HEK293 (cell line): Measurements from ENCODE around the gene LRRC46.

ENCODE experiments used
- IKZF3 ChIP-seq: fragments of 450-650 bp; IDR thresholded peaks from 2 replicates; pipeline ENCODE4 v1.5.0; 2018; ENCODE audit warnings: missing biosample characterization, mild to moderate bottlenecking, missing genetic modification characterization, moderate library complexity
- KLF7 ChIP-seq: fragments of 450-650 bp; formaldehyde crosslinking; IDR thresholded peaks from 2 replicates; pipeline ENCODE4 v1.5.1; 2016; ENCODE audit warnings: missing biosample characterization, missing genetic modification characterization, borderline replicate concordance
- KLF9 ChIP-seq: fragments of 450-650 bp; formaldehyde crosslinking; IDR thresholded peaks from 2 replicates; pipeline ENCODE4 v1.5.1; 2016; ENCODE audit warnings: missing biosample characterization, missing genetic modification characterization, low read depth
- MEIS1 ChIP-seq: sonication (generic); formaldehyde crosslinking; IDR thresholded peaks from 2 replicates; pipeline ENCODE4 v1.8.1; 2022; ENCODE audit warnings: missing genetic modification reagents, mild to moderate bottlenecking, borderline replicate concordance
- OVOL3 ChIP-seq: fragments of 450-650 bp; formaldehyde crosslinking; IDR thresholded peaks from 2 replicates; pipeline ENCODE4 v1.5.1; 2016; ENCODE audit warnings: missing biosample characterization, missing genetic modification characterization
- RBAK ChIP-seq: fragments of 450-650 bp; formaldehyde crosslinking; IDR thresholded peaks from 2 replicates; pipeline ENCODE4 v1.5.1; 2016; ENCODE audit warnings: missing biosample characterization, missing genetic modification characterization
- ZBTB7A ChIP-seq: fragments of 450-650 bp; formaldehyde crosslinking; IDR thresholded peaks from 2 replicates; pipeline ENCODE4 v1.5.1; 2016; ENCODE audit warnings: low read depth, missing biosample characterization, missing genetic modification characterization
- ZNF132 ChIP-seq: fragments of 450-650 bp; formaldehyde crosslinking; IDR thresholded peaks from 2 replicates; pipeline ENCODE4 v1.5.1; 2017; ENCODE audit warnings: missing biosample characterization, missing genetic modification characterization, borderline replicate concordance
- ZNF157 ChIP-seq: fragments of 450-650 bp; formaldehyde crosslinking; IDR thresholded peaks from 2 replicates; pipeline ENCODE4 v1.5.1; 2016; ENCODE audit warnings: missing biosample characterization, missing genetic modification characterization
- ZNF169 ChIP-seq: fragments of 450-650 bp; formaldehyde crosslinking; IDR thresholded peaks from 2 replicates; pipeline ENCODE4 v1.5.1; 2016; ENCODE audit warnings: missing biosample characterization, missing genetic modification characterization
- ZNF174 ChIP-seq: fragments of 450-650 bp; formaldehyde crosslinking; IDR thresholded peaks from 2 replicates; pipeline ENCODE4 v1.5.0; 2017; ENCODE audit warnings: missing biosample characterization, mild to moderate bottlenecking, missing genetic modification characterization
- ZNF324 ChIP-seq: fragments of 450-650 bp; formaldehyde crosslinking; IDR thresholded peaks from 2 replicates; pipeline ENCODE4 v1.5.1; 2016; ENCODE audit warnings: missing biosample characterization, missing genetic modification characterization
- ZNF366 ChIP-seq: fragments of 450-650 bp; formaldehyde crosslinking; conservative IDR thresholded peaks from 2 replicates; pipeline ENCODE4 v1.5.1; 2016; ENCODE audit warnings: missing biosample characterization, missing genetic modification characterization
- ZNF48 ChIP-seq: fragments of 450-650 bp; formaldehyde crosslinking; IDR thresholded peaks from 2 replicates; pipeline ENCODE4 v1.5.1; 2016; ENCODE audit warnings: missing biosample characterization, missing genetic modification characterization
- ZNF560 ChIP-seq: fragments of 450-650 bp; formaldehyde crosslinking; IDR thresholded peaks from 2 replicates; pipeline ENCODE4 v1.5.1; 2017; ENCODE audit warnings: missing biosample characterization, missing genetic modification characterization, borderline replicate concordance
- ZNF600 ChIP-seq: fragments of 450-650 bp; formaldehyde crosslinking; IDR thresholded peaks from 2 replicates; pipeline ENCODE4 v1.5.1; 2016; ENCODE audit warnings: missing biosample characterization, missing genetic modification characterization
- ZNF664 ChIP-seq: fragments of 450-650 bp; formaldehyde crosslinking; IDR thresholded peaks from 2 replicates; pipeline ENCODE4 v1.5.1; 2016; ENCODE audit warnings: missing biosample characterization, missing genetic modification characterization
- ZNF76 ChIP-seq: fragments of 450-650 bp; formaldehyde crosslinking; IDR thresholded peaks from 2 replicates; pipeline ENCODE4; 2016; ENCODE audit warnings: low read depth, missing biosample characterization, missing genetic modification characterization, borderline replicate concordance
- ZNF843 ChIP-seq: fragments of 450-650 bp; formaldehyde crosslinking; IDR thresholded peaks from 2 replicates; pipeline ENCODE4 v1.5.1; 2016; ENCODE audit warnings: missing biosample characterization, missing genetic modification characterization
- TF ChIP-seq, protein P1 (sequence below): fragments of 450-650 bp; formaldehyde crosslinking; IDR thresholded peaks from 2 replicates; pipeline ENCODE4 v1.5.1; 2017; ENCODE audit warnings: missing biosample characterization, missing genetic modification characterization
- TF ChIP-seq, protein P2 (sequence below): fragments of 450-650 bp; IDR thresholded peaks from 2 replicates; pipeline ENCODE4 v1.5.1; 2018; ENCODE audit warnings: missing biosample characterization, mild to moderate bottlenecking, missing genetic modification characterization
- TF ChIP-seq, protein P3 (sequence below): fragments of 450-650 bp; formaldehyde crosslinking; IDR thresholded peaks from 2 replicates; pipeline ENCODE4 v1.5.1; 2016; ENCODE audit warnings: missing biosample characterization, missing genetic modification characterization
- TF ChIP-seq, protein P4 (sequence below): fragments of 450-650 bp; formaldehyde crosslinking; IDR thresholded peaks from 2 replicates; pipeline ENCODE4 v1.5.1; 2016; ENCODE audit warnings: missing biosample characterization, missing genetic modification characterization, borderline replicate concordance
- TF ChIP-seq, protein P5 (sequence below): fragments of 450-650 bp; formaldehyde crosslinking; IDR thresholded peaks from 2 replicates; pipeline ENCODE4 v1.5.1; 2016; ENCODE audit warnings: missing biosample characterization, missing genetic modification characterization
- TF ChIP-seq, protein P6 (sequence below): fragments of 450-650 bp; formaldehyde crosslinking; IDR thresholded peaks from 2 replicates; pipeline ENCODE4 v1.5.1; 2017; ENCODE audit warnings: missing biosample characterization, missing genetic modification characterization
- TF ChIP-seq, protein P7 (sequence below): fragments of 450-650 bp; formaldehyde crosslinking; IDR thresholded peaks from 2 replicates; pipeline ENCODE4 v1.5.1; 2016; ENCODE audit warnings: missing biosample characterization, missing genetic modification characterization, low read depth

LRRC46 gene

DNA sequence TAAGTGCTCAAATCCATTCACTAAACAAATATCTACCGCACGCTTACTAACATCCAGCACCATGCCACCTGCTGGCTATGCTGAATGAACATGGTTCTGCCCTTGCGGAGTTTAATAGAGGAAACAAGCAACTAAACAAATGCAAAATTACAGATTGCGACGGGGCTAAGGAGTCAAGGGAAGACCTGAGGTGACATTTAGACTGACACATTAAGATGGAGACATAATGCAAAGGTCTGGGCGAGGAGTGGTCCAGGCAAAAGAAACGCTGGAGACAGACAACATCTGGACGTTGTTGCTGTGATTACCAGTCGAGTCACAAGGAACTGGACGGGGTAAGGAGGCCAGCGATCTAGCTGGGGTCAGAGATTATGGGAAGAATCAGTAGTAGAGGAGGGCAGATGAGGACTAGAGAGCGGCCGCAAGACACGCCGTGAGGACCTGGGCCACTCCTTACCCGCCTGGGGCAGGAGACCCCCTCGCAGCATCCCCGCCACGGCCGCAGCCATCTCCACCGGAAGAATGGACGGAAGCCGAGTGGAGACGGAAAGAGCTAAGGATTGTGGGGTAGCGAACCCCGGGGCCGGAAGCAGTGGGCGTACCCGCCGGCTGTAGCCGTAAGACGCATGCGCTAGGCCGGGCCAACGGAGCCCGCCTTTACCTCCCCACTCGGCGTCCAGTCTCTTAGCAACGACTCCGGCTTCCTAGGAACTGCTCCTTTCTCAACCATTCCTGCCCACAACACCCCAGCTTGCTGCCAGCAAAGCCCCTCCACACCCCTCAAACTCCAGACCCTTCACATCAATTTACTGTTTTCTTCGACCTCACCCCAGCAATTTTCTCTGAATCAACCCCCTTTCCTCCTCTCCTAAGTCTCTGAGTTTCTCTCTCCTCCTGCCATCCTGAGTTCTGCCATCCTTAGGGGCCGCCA is at the start of gene LRRC46, which contains the start of gene MRPL10 (continued):
- TF ChIP-seq KLF7 (tag by site-specific recombination): no peak
- TF ChIP-seq, protein P1, sequence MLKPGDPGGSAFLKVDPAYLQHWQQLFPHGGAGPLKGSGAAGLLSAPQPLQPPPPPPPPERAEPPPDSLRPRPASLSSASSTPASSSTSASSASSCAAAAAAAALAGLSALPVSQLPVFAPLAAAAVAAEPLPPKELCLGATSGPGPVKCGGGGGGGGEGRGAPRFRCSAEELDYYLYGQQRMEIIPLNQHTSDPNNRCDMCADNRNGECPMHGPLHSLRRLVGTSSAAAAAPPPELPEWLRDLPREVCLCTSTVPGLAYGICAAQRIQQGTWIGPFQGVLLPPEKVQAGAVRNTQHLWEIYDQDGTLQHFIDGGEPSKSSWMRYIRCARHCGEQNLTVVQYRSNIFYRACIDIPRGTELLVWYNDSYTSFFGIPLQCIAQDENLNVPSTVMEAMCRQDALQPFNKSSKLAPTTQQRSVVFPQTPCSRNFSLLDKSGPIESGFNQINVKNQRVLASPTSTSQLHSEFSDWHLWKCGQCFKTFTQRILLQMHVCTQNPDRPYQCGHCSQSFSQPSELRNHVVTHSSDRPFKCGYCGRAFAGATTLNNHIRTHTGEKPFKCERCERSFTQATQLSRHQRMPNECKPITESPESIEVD (tag by site-specific recombination): no peak
- TF ChIP-seq ZNF132 (tag by site-specific recombination): no peak
- no peak for TF ChIP-seq ZNF157 (tag by site-specific recombination)
- 0 out of 2 replicates have a peak, but pooled peaks have one; percentile 42 for TF ChIP-seq ZNF324
- no peak for TF ChIP-seq ZNF560 (tag by site-specific recombination)
- TF ChIP-seq, protein P2, sequence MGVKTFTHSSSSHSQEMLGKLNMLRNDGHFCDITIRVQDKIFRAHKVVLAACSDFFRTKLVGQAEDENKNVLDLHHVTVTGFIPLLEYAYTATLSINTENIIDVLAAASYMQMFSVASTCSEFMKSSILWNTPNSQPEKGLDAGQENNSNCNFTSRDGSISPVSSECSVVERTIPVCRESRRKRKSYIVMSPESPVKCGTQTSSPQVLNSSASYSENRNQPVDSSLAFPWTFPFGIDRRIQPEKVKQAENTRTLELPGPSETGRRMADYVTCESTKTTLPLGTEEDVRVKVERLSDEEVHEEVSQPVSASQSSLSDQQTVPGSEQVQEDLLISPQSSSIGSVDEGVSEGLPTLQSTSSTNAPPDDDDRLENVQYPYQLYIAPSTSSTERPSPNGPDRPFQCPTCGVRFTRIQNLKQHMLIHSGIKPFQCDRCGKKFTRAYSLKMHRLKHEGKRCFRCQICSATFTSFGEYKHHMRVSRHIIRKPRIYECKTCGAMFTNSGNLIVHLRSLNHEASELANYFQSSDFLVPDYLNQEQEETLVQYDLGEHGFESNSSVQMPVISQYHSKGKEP (tag by site-specific recombination): no peak
- peak; percentile 75 for TF ChIP-seq ZNF366 (tag by site-specific recombination)
- no peak for TF ChIP-seq ZNF664 (tag by site-specific recombination)
- no peak for TF ChIP-seq ZNF174 (tag by site-specific recombination)
- TF ChIP-seq, protein P3, sequence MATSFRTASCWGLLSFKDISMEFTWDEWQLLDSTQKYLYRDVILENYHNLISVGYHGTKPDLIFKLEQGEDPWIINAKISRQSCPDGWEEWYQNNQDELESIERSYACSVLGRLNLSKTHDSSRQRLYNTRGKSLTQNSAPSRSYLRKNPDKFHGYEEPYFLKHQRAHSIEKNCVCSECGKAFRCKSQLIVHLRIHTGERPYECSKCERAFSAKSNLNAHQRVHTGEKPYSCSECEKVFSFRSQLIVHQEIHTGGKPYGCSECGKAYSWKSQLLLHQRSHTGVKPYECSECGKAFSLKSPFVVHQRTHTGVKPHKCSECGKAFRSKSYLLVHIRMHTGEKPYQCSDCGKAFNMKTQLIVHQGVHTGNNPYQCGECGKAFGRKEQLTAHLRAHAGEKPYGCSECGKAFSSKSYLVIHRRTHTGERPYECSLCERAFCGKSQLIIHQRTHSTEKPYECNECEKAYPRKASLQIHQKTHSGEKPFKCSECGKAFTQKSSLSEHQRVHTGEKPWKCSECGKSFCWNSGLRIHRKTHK (tag by site-specific recombination): no peak
- TF ChIP-seq, protein P4, sequence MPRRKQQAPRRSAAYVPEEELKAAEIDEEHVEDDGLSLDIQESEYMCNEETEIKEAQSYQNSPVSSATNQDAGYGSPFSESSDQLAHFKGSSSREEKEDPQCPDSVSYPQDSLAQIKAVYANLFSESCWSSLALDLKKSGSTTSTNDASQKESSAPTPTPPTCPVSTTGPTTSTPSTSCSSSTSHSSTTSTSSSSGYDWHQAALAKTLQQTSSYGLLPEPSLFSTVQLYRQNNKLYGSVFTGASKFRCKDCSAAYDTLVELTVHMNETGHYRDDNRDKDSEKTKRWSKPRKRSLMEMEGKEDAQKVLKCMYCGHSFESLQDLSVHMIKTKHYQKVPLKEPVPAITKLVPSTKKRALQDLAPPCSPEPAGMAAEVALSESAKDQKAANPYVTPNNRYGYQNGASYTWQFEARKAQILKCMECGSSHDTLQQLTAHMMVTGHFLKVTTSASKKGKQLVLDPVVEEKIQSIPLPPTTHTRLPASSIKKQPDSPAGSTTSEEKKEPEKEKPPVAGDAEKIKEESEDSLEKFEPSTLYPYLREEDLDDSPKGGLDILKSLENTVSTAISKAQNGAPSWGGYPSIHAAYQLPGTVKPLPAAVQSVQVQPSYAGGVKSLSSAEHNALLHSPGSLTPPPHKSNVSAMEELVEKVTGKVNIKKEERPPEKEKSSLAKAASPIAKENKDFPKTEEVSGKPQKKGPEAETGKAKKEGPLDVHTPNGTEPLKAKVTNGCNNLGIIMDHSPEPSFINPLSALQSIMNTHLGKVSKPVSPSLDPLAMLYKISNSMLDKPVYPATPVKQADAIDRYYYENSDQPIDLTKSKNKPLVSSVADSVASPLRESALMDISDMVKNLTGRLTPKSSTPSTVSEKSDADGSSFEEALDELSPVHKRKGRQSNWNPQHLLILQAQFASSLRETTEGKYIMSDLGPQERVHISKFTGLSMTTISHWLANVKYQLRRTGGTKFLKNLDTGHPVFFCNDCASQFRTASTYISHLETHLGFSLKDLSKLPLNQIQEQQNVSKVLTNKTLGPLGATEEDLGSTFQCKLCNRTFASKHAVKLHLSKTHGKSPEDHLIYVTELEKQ (tag by site-specific recombination): no peak
- peak; percentile 75 for TF ChIP-seq ZBTB7A (tag by site-specific recombination)
- TF ChIP-seq, protein P5, sequence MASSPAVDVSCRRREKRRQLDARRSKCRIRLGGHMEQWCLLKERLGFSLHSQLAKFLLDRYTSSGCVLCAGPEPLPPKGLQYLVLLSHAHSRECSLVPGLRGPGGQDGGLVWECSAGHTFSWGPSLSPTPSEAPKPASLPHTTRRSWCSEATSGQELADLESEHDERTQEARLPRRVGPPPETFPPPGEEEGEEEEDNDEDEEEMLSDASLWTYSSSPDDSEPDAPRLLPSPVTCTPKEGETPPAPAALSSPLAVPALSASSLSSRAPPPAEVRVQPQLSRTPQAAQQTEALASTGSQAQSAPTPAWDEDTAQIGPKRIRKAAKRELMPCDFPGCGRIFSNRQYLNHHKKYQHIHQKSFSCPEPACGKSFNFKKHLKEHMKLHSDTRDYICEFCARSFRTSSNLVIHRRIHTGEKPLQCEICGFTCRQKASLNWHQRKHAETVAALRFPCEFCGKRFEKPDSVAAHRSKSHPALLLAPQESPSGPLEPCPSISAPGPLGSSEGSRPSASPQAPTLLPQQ (tag by site-specific recombination): 0 out of 2 replicates have a peak, but pooled peaks have one; percentile 59
- TF ChIP-seq, protein P6, sequence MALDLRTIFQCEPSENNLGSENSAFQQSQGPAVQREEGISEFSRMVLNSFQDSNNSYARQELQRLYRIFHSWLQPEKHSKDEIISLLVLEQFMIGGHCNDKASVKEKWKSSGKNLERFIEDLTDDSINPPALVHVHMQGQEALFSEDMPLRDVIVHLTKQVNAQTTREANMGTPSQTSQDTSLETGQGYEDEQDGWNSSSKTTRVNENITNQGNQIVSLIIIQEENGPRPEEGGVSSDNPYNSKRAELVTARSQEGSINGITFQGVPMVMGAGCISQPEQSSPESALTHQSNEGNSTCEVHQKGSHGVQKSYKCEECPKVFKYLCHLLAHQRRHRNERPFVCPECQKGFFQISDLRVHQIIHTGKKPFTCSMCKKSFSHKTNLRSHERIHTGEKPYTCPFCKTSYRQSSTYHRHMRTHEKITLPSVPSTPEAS (tag by site-specific recombination): no peak
- TF ChIP-seq ZNF76: peak; percentile 92
- TF ChIP-seq OVOL3: no peak
- TF ChIP-seq RBAK (tag by site-specific recombination): no peak
- no peak for TF ChIP-seq IKZF3 (tag by site-specific recombination)
- TF ChIP-seq ZNF843 (tag by site-specific recombination): peak; percentile 26; the same call in 1 of the 2 replicates
- no peak for TF ChIP-seq MEIS1 (CRISPR knock-in tag)
- no peak for TF ChIP-seq ZNF48
- peak; percentile 82 for TF ChIP-seq KLF9 (tag by site-specific recombination)
- TF ChIP-seq ZNF600 (tag by site-specific recombination): peak; percentile 73
- no peak for TF ChIP-seq ZNF169 (tag by site-specific recombination)
- TF ChIP-seq, protein P7, sequence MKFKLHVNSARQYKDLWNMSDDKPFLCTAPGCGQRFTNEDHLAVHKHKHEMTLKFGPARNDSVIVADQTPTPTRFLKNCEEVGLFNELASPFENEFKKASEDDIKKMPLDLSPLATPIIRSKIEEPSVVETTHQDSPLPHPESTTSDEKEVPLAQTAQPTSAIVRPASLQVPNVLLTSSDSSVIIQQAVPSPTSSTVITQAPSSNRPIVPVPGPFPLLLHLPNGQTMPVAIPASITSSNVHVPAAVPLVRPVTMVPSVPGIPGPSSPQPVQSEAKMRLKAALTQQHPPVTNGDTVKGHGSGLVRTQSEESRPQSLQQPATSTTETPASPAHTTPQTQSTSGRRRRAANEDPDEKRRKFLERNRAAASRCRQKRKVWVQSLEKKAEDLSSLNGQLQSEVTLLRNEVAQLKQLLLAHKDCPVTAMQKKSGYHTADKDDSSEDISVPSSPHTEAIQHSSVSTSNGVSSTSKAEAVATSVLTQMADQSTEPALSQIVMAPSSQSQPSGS (tag by site-specific recombination): no peak
